Measurements from ENCODE around the gene TOPBP1. TPM values are rescaled to one million over a fixed set of nuclear protein-coding genes. Genes with fewer than 3 reads are reported as not detected.

Gene TOPBP1
- total and polyA plus RNA-seq, 2 of the 8 experiments (the other 6 are each of a cell fraction or from before 2014, with no cell fraction given), result 19.7 to 35.9 TPM

DNA sequence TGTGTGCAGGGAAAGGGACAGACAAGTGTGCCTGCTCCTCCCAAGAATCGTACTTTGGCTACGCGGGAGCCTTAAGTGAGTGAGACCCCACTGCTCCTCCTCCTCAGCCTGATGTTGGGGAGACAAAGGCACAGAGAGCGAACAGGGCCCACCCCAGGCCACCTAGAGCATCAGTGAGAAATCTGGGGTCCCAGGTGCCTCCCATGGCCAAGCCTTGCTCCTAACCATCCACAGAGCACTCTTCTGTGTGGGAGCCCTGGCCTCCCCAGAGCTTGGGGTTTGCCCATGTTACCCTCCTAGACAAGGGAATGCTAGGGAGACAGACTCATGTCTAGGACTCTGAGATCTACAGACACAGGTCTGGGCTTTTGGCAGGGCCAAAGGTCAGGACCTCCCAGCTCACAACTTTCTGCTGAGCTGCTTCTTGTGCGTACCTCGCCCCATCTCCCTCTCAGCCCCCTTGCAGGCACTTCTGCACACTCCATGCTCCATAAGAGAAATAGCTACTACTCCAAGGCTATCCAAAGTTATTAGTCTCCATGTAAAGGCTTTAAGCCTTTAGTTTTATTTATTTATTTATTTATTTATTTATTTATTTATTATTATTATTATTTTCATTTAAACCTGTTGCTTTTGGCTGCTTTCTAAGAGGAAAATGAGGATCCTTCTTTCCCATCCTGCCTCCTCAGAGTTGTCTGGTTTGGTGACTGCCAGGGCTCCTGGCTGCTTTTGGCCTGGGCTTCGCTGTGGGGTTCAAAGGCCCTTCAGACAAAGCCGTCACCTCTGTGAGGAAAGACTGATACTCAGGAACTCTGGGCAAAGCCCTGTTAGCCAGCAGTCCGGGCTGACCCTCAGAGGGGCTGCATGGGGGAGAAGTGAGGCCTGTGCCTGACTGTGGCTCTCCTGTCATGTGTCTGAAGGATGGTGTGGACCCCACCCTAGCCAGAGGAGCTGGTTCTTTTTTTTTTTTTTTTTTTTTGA, 32.8 kb upstream of the TOPBP1 start (continued):
- TF ChIP-seq TCF12 (IDR thresholded peaks at IDR 0.05; ENCODE audit: low read depth, low read length) (no peak), KDM5A (IDR thresholded peaks at IDR 0.05; ENCODE audit: low read length) (no peak), MAFK (IDR thresholded peaks at IDR 0.05; ENCODE audit: low read depth, low read length) (no peak)

Measured in H1 (cell line).